ENCODE data around the gene CDC37L1. TPM values are rescaled to one million over a fixed set of nuclear protein-coding genes. Genes with fewer than 3 reads are reported as not detected.

Gene CDC37L1
- total and polyA plus RNA-seq, 2 of the 8 experiments (the other 6 are each of a cell fraction or from before 2014, with no cell fraction given): 4.6 to 23.8 TPM

DNA sequence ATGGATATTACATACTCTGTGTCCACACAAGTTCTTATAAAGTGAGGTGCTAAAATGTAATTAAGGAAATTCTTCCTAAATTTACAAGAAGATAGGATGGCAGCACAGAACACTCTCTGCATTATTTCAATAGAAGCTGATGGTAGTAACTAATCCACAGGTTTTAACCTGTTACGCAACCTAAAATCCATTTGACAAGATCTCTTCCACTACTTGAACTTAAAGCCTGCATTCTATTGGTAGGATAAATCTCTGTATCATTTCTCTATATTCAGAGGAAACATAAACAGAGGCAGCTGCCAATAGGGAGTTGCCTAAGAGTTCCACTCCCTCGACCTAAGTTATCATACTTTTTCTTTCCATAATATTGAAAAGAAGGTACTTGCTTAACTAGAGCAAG, 21.6 kb downstream of the CDC37L1 start:
- TF ChIP-seq NRF1 (IDR thresholded peaks at IDR 0.05; ENCODE audit: low read depth, low read length) (no peak), CEBPB (IDR thresholded peaks at IDR 0.05; ENCODE audit: low read depth, low read length) (peak; percentile 48; the same call in 1 of the 2 replicates), KDM4A (IDR thresholded peaks at IDR 0.05; ENCODE audit: low read depth, low read length, severe bottlenecking) (no peak), PHF8 (conservative IDR thresholded peaks at IDR 0.05; ENCODE audit: low read depth, low read length) (no peak), EP300 (IDR thresholded peaks at IDR 0.05; ENCODE audit: borderline replicate concordance in 1 of 2, low read depth in 2 of 2, low read length in 2 of 2) (no peak)
- Histone ChIP-seq H2AFZ (ENCODE audit: low read length) (no peak overlapping the region), H3K27me3 (replicated peaks in 1 of 4; ENCODE audit: control insufficient read depth in 3 of 4, extremely low read depth in 1 of 4, insufficient read depth in 3 of 4, low read length in 3 of 4) (no peaks in the 10 kb centered on the region), H3K4me1 (replicated peaks in 1 of 4; ENCODE audit: control insufficient read depth in 3 of 4, insufficient read depth in 4 of 4, low read length in 3 of 4) (no peaks in the 10 kb centered on the region), H3K27ac (ENCODE audit: low read depth, low read length) (no peak overlapping the region), H3K79me2 (ENCODE audit: control insufficient read depth in 1 of 2, insufficient read depth in 2 of 2, low read length in 2 of 2) (no peaks in the 10 kb centered on the region), H3K36me3 (ENCODE audit: control insufficient read depth in 2 of 4, insufficient read depth in 4 of 4, low read length in 3 of 4) (peaks cover 1 to 35% (median 7%) of the 10 kb centered on the region in 4 experiments; a peak in 4 of 8 replicates), H3K9me3 (ENCODE audit: insufficient read depth in 2 of 2, low read depth in 1 of 2, low read length in 1 of 2) (no peaks in the 10 kb centered on the region), H2BK15ac (ENCODE audit: low read length) (no peak overlapping the region), H4K5ac (ENCODE audit: insufficient read length, low read depth, low read length) (no peak overlapping the region), H3K9ac (replicated peaks in 1 of 4; ENCODE audit: extremely low read depth in 1 of 4, low read depth in 3 of 4, low read length in 3 of 4) (no peak overlapping the region), H2BK5ac (ENCODE audit: low read depth, low read length) (no peak overlapping the region), H2BK20ac (ENCODE audit: low read length) (no peak overlapping the region), H3K18ac (ENCODE audit: extremely low read depth, low read length) (no peak overlapping the region), H3K23me2 (ENCODE audit: low read depth, low read length) (no peaks in the 10 kb centered on the region), H3K4me2 (ENCODE audit: insufficient read depth in 1 of 2, low read depth in 2 of 2, low read length in 2 of 2) (no peak overlapping the region), H3K79me1 (ENCODE audit: low read depth, low read length) (no peaks in the 10 kb centered on the region), H3K14ac (ENCODE audit: insufficient read length) (no peak overlapping the region), H4K91ac (replicated peaks; ENCODE audit: insufficient read length, low read length) (no peak overlapping the region), H2BK120ac (replicated peaks; ENCODE audit: low read depth, low read length) (no peak overlapping the region), H3K56ac (replicated peaks; ENCODE audit: insufficient read length, low read depth, low read length) (no peak overlapping the region), H2AK5ac (ENCODE audit: low read depth, low read length) (no peak overlapping the region), H3K4ac (replicated peaks; ENCODE audit: insufficient read length, low read depth, low read length) (no peak overlapping the region), H3K4me3 (ENCODE audit: extremely low read depth in 1 of 4, insufficient read depth in 2 of 4, low read depth in 3 of 4, low read length in 4 of 4) (no peak overlapping the region), H3K23ac (ENCODE audit: insufficient read length) (no peak overlapping the region), H2BK12ac (ENCODE audit: low read depth, low read length) (no peak overlapping the region), H4K8ac (ENCODE audit: extremely low read depth, insufficient read depth, low read length) (no peak overlapping the region), H4K20me1 (replicated peaks in 1 of 2; ENCODE audit: control insufficient read depth in 1 of 2, insufficient read depth in 2 of 2, low read length in 2 of 2) (no peaks in the 10 kb centered on the region)
- POLR2A ChIA-PET (ENCODE audit: partially characterized antibody): interaction anchor here (1.3 kb wide), 1 partner anchor 10 kb away, joined by 4 read pairs; no protein-coding TSS in a partner anchor
- CTCF ChIA-PET (ENCODE audit: partially characterized antibody): no interaction called here
- FAIRE-seq (no peak), DNase-seq (ENCODE audit: low read depth in 1 of 2, low spot score in 2 of 2) (no peak)
- WGBS, 2 experiments (ENCODE audit: extremely low coverage in 1 of 2, insufficient coverage in 1 of 2, insufficient read length in 1 of 2, insufficient replicate concordance in 2 of 2, low coverage in 1 of 2, low lambda C conversion rate in 2 of 2, missing lambda C conversion rate in 1 of 2): 88% methylated on average over 2 of the region's 2 CpGs; no CpG with 5 or more reads in 1 of the 2 experiments
